Brain microvascular endothelial cell (primary cell): ENCODE results near the gene GANAB.

Experiments used
- DNase-seq: peaks from one replicate; pipeline ENCODE4 v3.0.0-alpha.2; 2020
- H3K27ac ChIP-seq: fragments of 250-450 bp; sonication (Bioruptor Pico); 2 replicates; pipeline ENCODE4 v1.5.1; 2020; ENCODE audit warnings: mild to moderate bottlenecking, moderate library complexity
- H3K27me3 ChIP-seq: fragments of 250-450 bp; sonication (Bioruptor Pico); replicated peaks from 2 replicates; pipeline ENCODE4 v1.5.1; 2020; ENCODE audit warnings: mild to moderate bottlenecking
- H3K36me3 ChIP-seq: fragments of 250-450 bp; sonication (Bioruptor Pico); replicated peaks from 2 replicates; pipeline ENCODE4 v1.5.1; 2020; ENCODE audit warnings: mild to moderate bottlenecking
- H3K4me3 ChIP-seq: 2 replicates; pipeline ENCODE4 v1.5.1; 2011; ENCODE audit warnings: low read depth, mild to moderate bottlenecking, control low read depth, low read length, moderate library complexity
- in situ Hi-C: cut with HindIII; loops from 2 replicates; pipeline ENCODE4 v1.10.0; 2017; ENCODE audit warnings: low sequenced_read_pairs, low pct_ligation_motif_present
- TF ChIP-seq, protein P1 (sequence below): IDR thresholded peaks from 2 replicates; pipeline ENCODE4 v1.5.1; 2011; ENCODE audit warnings: low read depth, mild to moderate bottlenecking, moderate library complexity, low read length, control low read depth, inconsistent platforms; ENCODE audit errors: missing control alignments

The GANAB gene

GRCh38 chr11:62599901-62600300, 46.5 kb downstream of the GANAB start:
- Histone ChIP-seq H3K27me3 (no peaks in the 10 kb centered on the region), H3K36me3 (peaks cover 39% of the 10 kb centered on the region), H3K4me3 (peak overlapping the region; percentile 93), H3K27ac (no peak overlapping the region)
- in situ Hi-C loops, result no loop called here
- TF ChIP-seq, protein P1, sequence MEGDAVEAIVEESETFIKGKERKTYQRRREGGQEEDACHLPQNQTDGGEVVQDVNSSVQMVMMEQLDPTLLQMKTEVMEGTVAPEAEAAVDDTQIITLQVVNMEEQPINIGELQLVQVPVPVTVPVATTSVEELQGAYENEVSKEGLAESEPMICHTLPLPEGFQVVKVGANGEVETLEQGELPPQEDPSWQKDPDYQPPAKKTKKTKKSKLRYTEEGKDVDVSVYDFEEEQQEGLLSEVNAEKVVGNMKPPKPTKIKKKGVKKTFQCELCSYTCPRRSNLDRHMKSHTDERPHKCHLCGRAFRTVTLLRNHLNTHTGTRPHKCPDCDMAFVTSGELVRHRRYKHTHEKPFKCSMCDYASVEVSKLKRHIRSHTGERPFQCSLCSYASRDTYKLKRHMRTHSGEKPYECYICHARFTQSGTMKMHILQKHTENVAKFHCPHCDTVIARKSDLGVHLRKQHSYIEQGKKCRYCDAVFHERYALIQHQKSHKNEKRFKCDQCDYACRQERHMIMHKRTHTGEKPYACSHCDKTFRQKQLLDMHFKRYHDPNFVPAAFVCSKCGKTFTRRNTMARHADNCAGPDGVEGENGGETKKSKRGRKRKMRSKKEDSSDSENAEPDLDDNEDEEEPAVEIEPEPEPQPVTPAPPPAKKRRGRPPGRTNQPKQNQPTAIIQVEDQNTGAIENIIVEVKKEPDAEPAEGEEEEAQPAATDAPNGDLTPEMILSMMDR, result no peak
- DNase-seq, result no peak

- DNase-seq, result peak; percentile 99
- peaks cover 46% of the 10 kb centered on the region for H3K36me3 ChIP-seq
- TF ChIP-seq, protein P1, result no peak
- H3K27me3 ChIP-seq, result no peaks in the 10 kb centered on the region
- in situ Hi-C loops, result no loop called here
- H3K27ac ChIP-seq, result no peak overlapping the region
- peak overlapping the region; percentile 93 for H3K4me3 ChIP-seq
Observed at GRCh38 chr11:62599069-62599696, 47.2 kb downstream of the GANAB start.

DNA sequence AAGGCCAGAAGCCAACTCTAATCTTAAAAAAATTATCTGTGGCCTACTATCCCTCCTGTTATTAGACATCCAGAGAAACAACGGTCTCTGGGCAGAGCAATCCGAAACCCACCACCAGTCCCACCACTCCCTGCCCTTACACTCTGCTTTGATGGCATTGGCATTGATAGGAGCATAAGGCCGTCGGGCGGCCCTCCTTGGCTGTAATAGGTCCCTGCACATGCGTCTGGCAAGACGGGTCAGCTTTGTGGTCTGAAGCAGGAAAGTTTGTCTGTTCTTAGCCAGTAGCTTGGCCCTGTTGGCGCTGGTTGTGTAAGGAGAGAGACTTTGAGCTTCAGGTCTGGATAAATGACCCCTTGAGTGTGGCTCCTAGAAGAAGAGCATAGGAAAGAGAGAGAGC, 51.3 kb downstream of the GANAB start:
- Histone ChIP-seq H3K36me3 (peaks cover 56% of the 10 kb centered on the region), H3K27me3 (no peaks in the 10 kb centered on the region), H3K27ac (no peak overlapping the region), H3K4me3 (no peak overlapping the region)
- TF ChIP-seq, protein P1, result no peak
- DNase-seq, result no peak
- in situ Hi-C loops, result no loop called here

DNA sequence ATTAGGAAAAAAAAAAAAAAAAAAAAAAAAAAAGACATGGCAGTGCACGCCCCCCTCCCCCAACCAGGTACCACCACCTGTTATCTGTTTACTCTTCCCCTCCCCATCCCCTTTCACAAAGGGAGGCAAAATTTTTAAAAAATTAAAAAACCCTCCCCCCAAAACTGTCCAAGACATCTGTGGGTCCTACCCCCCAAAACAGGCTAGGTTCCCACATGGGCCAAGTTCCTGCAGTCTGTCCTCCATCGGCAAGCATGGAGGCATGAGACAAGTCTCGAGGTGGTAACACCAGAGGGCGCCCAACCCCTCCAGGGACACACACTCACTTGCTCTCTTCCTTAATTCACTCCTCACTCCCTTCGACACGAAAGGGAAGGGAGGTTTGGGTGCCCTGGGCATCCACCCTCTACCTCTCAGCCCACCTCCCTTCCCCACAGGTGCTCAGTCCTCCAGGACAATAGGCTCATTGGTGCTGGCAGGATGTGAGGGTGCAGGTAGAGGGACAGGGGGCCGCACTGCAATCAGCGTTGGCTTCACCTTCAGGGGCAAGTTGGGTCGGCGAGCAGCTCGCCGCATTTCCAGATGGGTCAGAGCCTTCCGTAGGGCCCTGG, 52.9 kb downstream of the GANAB start:
- H3K27me3 ChIP-seq, result no peaks in the 10 kb centered on the region
- peaks cover 52% of the 10 kb centered on the region for H3K36me3 ChIP-seq
- DNase-seq, result peak; percentile 70
- in situ Hi-C loops, result no loop called here
- TF ChIP-seq, protein P1, result peak; percentile 80
- H3K27ac ChIP-seq, result no peak overlapping the region
- no peak overlapping the region for H3K4me3 ChIP-seq

GRCh38 chr11:62592989-62593421, 53.4 kb downstream of the GANAB start:
- no peak overlapping the region for H3K4me3 ChIP-seq
- H3K27me3 ChIP-seq, result no peaks in the 10 kb centered on the region
- no peak for DNase-seq
- TF ChIP-seq, protein P1, result no peak
- no peak overlapping the region for H3K27ac ChIP-seq
- H3K36me3 ChIP-seq, result peaks cover 52% of the 10 kb centered on the region
- in situ Hi-C loops, result no loop called here
